Lower leg skin (tissue), 3 donors: ENCODE measurements around the gene TMX3.

ENCODE experiments used
- POLR2A ChIP-seq, 2 donors: fragments of 450-650 bp; IDR thresholded peaks; one replicate each; pipeline ENCODE4 v1.6.1; 2016 to 2017; ENCODE audit warnings: antibody characterized with exemption in 2 of 2, mild to moderate bottlenecking in 1 of 2, moderate library complexity in 1 of 2
- TF ChIP-seq, protein P1 (sequence below), 3 donors: fragments of 450-650 bp; IDR thresholded peaks; one replicate each; pipeline ENCODE4 v1.5.1; 2016; ENCODE audit warnings: antibody characterized with exemption in 3 of 3, mild to moderate bottlenecking in 3 of 3, moderate library complexity in 2 of 3

DNA sequence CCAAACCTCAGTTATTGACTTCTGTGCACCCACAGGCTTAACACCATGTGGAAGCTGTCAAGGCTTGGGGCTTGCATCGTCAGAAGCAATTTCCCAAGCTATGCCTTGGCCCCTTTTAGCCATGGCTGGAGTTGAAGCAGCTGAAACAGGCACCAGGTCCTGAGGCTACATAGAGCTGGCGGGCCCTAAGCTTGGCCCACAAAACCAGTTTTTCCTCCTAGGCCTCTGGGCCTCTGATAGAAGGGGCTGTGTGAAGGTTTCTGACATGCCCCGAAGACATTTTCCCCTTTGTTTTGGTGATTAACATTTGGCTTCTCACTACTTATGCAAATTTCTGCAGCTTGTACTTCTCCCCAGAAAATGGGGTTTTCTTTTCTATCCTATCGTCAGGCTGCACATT, 9.1 kb upstream of the TMX3 start:
- TF ChIP-seq POLR2A (IDR thresholded peaks at IDR 0.05): no peak
- TF ChIP-seq, protein P1, sequence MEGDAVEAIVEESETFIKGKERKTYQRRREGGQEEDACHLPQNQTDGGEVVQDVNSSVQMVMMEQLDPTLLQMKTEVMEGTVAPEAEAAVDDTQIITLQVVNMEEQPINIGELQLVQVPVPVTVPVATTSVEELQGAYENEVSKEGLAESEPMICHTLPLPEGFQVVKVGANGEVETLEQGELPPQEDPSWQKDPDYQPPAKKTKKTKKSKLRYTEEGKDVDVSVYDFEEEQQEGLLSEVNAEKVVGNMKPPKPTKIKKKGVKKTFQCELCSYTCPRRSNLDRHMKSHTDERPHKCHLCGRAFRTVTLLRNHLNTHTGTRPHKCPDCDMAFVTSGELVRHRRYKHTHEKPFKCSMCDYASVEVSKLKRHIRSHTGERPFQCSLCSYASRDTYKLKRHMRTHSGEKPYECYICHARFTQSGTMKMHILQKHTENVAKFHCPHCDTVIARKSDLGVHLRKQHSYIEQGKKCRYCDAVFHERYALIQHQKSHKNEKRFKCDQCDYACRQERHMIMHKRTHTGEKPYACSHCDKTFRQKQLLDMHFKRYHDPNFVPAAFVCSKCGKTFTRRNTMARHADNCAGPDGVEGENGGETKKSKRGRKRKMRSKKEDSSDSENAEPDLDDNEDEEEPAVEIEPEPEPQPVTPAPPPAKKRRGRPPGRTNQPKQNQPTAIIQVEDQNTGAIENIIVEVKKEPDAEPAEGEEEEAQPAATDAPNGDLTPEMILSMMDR (IDR thresholded peaks at IDR 0.05): no peak
